PC-9 (cell line): ENCODE measurements around the gene SLC35B2.

Source experiments
- CTCF ChIP-seq: fragments of 200-600 bp; sonication (generic); conservative IDR thresholded peaks from 2 replicates; pipeline ENCODE4 v1.6.1; 2017; ENCODE audit warnings: mixed run types, antibody characterized with exemption, mild to moderate bottlenecking, moderate library complexity
- EZH2 ChIP-seq: fragments of 200-600 bp; sonication (generic); IDR thresholded peaks from 2 replicates; pipeline ENCODE4 v1.8.0; 2017; ENCODE audit warnings: antibody characterized with exemption, low read depth

GRCh38 chr6:44266347-44266746, 9.0 kb upstream of the SLC35B2 start:
- TF ChIP-seq CTCF (no peak), EZH2 (no peak)
